ENCODE results near the gene JUND. TPM values are rescaled to one million over a fixed set of nuclear protein-coding genes. Genes with fewer than 3 reads are reported as not detected.

JUND gene
- total RNA-seq, 1 experiment from 2014 or later: 56.6 TPM

GRCh38 chr19:18274219-18274780, 7.1 kb downstream of the JUND start, which contains the start of gene IQCN:
IQCN (minus strand) TSS chr19:18274452; CDS start chr19:18269478, 4,974 bp downstream.
- DNase-seq (ENCODE audit: extremely low read depth, low read depth): no peak

- no peak for DNase-seq (ENCODE audit: extremely low read depth, low read depth)
Observed at GRCh38 chr19:18273561-18274218, 7.7 kb downstream of the JUND start.

DNA sequence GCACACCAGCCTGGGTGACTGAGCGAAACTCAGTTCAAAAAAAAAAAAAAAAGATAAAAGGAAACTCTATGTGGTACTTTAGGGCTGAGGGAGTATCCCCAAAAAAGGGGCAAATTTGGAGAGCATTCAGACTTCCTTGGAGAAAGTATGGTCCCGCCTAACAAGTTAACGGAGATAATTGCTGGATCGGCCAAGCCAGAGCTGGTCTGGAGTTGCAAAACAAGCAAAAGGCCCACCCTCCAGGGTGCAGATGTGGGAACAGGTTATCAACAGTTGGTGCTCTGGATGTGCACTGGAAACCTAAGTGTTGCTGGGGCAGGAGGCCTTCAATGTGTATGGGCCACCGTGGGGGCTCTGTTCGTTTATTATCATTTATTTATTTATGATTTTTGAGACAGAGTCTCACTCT, 10.0 kb downstream of the JUND start:
- no peak for DNase-seq (ENCODE audit: extremely low read depth, low read depth)

GRCh38 chr19:18270326-18270725, 11.1 kb downstream of the JUND start:
- DNase-seq (ENCODE audit: extremely low read depth, low read depth): no peak

- no peak for DNase-seq (ENCODE audit: extremely low read depth, low read depth)
Observed at GRCh38 chr19:18269070-18269723, 12.2 kb downstream of the JUND start.

- no peak for DNase-seq (ENCODE audit: extremely low read depth, low read depth)
Observed at GRCh38 chr19:18266771-18267686, 14.4 kb downstream of the JUND start.

DNA sequence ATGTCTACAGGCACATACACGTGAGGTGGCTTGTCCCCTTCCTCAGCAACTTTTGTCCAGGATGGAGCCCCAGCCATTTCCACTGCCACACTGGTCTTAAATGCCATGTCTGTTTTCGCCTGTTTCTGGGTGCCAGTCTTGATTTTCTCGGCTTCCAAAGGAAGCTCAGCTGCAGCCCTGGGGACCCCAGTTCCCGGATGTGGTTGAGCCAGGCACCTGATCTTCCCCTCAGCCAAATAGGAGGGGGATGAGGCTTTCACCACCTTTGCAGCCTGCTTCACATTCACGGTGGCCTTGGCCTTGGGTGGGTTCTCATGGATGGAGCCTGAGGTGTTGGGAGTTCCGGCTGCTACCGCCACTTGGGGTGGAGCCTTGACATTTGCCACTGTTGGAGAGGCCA, 15.8 kb downstream of the JUND start:
- no peak for DNase-seq (ENCODE audit: extremely low read depth, low read depth)

GRCh38 chr19:18264971-18265540, 16.4 kb downstream of the JUND start:
- no peak for DNase-seq (ENCODE audit: extremely low read depth, low read depth)

GRCh38 chr19:18264137-18264854, 17.1 kb downstream of the JUND start:
- no peak for DNase-seq (ENCODE audit: extremely low read depth, low read depth)

- DNase-seq (ENCODE audit: extremely low read depth, low read depth): no peak
Observed at GRCh38 chr19:18263324-18264136, 17.9 kb downstream of the JUND start.

DNA sequence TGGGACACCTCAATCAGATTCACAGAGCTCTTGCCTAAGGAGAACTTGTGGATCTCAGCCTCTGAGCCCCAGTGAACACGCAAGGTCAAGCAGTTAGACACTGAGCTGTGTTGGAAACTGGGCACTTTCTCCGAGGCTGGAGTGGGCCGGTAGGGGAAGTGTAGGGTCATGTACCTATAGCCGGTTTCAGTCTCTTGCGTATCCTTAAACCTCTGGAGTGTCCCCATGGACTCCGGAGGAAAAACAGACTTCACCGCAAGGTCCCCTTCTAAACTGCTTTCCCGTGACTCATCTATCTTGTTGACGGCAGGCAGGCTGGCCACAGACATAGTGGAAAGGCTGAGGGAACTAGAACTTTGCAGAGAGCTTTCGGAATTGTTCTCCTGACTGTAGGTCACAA, 18.5 kb downstream of the JUND start:
- DNase-seq (ENCODE audit: extremely low read depth, low read depth): no peak

DNA sequence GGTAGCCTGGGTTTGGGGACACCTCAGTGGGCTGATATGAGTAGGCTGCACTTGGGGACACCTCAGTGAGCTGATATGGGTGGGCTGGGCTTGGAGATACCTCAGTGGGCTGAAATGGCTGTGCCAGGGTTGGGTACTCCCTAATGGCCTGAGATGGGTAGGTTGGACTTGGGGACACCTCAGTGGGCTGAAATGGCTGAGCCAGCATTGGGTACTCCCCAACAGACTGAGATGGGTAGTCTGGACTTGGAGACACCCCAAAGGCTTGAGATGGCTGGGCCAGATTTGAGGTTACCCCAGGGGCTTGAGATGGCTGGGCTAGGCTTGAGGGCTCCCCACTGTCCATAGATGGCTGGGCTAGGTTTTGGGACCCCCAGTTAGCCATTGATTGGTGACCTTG, 19.3 kb downstream of the JUND start:
- no peak for DNase-seq (ENCODE audit: extremely low read depth, low read depth)

DNA sequence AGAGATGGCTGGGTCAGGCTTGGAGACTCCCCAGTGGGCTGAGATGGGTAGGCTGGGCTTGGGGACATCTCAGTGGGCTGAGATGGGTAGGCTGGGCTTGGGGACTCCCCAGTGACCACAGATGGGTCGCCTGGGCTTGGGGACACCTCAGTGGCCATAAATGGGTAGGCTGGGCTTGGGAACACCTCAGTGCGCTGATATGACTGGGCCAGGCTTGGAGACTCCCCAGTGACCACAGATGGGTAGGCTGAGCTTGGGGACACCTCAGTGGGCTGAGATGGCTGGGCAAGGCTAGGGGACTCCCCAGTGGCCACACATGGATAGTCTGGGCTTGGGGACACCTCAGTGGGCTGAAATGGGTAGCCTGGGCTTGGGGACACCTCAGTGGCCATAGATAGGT, 19.9 kb downstream of the JUND start:
- DNase-seq (ENCODE audit: extremely low read depth, low read depth): no peak

- DNase-seq (ENCODE audit: extremely low read depth, low read depth): no peak
Observed at GRCh38 chr19:18259893-18260292, 21.5 kb downstream of the JUND start.

DNA sequence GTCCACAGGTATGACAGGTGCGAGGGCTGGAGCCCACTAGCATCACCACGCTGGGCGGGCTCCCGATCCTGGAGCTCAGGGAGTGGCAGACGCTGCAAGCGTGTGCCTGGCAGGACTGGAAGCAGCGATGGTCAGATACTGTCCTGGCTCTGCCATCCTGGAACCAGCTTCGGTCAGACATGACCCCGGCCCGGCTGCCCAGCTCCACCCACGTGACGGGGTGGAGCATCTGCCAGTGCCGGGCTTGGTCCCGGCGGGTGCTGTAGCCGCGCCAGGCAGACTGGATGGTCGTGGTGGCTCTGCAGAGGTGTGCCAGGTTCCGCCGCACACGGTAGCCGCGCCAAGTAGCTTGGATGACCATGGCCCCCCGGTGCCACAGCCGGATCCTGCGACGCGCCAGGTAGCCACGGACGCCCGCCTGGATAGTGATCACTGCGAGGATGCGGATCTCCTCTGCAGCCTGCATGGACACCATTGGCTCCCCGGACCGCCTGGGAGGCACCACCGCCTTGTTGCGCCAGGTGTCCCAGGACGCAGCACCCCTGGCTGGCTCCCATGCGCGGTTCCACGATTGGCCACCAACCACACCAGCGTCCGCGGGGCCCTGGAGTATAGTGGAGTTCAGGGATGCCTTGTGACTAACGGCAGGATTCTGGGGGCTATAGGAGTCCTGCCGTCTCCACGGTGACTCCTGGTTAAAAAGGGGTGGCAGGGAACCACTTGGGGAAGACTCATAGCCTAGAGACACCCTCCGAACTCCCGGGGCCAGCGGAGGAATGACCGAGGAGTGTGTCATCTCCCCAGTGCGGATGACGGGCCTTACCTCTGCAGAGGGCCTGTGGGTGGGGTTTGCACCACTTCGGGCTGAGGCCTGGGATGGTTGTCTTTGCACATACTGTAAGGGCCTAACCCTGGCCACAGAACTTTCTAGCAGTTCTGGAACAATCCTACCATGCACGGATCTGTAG, 23.6 kb downstream of the JUND start:
- no peak for DNase-seq (ENCODE audit: extremely low read depth, low read depth)

DNA sequence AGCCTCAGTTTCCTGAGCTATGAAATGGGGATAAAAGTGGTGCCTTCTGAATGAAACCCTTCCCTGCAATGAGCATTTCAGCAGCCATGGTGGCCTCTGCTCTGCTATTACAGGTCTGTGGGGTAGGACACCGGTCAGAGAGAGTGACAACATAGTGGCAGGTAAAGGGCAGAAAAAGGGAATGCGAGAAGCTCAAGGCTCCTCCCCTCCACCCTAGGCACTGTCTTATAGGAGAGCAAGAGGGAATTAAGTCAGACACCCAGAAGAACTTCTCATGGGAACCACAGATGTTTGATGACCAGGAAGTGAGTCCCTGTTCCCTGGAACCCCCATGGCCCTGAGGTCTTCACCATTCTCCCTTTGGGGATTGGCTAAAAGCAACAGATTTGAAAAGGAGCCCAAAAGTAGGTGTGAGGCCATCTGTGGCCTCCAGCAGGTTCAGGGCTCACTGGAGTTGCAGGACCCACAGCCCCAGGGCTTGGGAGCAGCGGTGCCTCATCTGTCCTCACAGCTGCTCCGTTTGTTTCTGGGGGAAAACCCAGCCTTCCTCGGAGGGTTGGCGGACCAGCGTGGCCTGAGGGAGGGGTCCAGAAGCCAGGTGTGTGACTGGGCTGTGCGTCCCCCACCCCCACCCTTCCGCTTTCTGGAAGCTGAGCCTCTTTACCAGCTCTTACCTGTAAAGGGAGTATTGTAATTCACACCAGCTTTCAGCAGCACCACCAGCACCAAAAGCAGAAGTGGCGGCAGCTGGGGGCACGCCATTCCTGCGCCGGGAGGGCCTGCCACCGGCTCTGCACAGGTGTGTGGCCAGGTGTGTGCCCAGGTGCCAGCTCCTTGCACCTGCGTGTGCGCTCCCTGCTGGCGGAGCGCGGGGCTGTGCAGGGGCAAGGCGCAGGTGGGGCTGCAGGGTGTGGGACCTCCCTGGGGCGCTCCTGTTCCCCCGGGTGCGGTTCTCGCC, 26.6 kb downstream of the JUND start:
- DNase-seq (ENCODE audit: extremely low read depth, low read depth): no peak

DNA sequence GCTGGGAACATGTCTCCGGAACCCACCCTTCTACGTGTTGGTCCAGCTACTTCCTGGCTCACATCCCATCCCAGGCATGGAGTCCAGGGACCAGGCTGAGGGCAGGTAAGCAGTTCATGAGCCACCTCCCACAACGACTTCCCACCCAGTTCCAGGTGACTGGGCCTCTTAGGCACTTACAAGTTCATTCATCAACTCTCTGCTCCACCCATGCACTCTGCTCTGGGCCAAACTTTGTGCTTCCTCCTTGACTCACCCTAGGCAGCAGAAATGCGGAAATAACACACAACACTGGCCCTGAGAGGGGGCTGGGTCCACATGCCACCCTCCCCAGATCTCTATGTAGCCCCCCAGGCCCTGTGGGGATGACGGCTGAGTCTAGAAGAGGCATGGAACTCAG, 27.7 kb downstream of the JUND start:
- no peak for DNase-seq (ENCODE audit: extremely low read depth, low read depth)

All from NCI-H460 (cell line).